ENCODE results near the gene PTN.

DNA sequence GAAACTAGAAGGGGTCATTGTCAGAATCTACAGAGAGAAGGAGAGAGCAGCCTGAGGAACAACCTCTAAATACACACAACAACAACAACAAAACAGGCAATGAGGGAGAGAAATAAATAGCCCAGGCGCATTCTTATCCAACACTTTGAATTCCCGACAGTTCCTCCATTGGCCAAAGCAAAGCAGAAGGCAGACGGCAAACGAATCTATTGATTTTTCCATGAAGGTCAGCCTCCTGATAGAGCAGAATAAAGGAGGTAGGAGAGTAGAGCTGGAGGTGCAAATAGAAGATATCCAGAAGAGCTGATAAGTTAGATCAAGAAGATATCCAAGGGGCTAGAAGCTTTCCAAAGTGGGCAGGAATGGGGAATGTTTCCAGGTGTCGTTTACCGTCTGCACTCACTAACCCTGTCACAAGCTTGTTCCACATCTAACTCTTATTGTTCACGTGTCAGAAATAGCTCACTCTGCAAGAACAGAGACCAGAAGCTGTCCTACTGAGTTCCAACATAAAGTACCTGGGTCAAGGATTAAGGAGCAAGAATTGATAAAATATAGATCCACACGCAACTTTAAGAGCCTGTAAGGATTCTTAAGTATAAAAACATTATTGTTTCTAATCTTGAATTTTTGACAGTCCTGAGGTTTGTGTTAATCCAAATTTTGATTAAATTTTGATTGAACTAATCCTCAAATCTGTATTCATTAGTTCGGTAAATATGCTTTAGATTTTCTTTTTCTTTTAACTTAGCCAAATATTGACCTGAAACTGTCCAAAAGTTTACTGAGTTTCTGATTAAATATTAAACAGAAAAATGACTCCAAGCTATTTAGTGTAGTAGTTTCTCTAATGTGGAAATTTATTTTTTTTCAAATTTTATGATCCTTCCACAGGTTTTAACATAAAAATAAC lies 45.7 kb downstream of the PTN start:
- TF ChIP-seq, protein P1, sequence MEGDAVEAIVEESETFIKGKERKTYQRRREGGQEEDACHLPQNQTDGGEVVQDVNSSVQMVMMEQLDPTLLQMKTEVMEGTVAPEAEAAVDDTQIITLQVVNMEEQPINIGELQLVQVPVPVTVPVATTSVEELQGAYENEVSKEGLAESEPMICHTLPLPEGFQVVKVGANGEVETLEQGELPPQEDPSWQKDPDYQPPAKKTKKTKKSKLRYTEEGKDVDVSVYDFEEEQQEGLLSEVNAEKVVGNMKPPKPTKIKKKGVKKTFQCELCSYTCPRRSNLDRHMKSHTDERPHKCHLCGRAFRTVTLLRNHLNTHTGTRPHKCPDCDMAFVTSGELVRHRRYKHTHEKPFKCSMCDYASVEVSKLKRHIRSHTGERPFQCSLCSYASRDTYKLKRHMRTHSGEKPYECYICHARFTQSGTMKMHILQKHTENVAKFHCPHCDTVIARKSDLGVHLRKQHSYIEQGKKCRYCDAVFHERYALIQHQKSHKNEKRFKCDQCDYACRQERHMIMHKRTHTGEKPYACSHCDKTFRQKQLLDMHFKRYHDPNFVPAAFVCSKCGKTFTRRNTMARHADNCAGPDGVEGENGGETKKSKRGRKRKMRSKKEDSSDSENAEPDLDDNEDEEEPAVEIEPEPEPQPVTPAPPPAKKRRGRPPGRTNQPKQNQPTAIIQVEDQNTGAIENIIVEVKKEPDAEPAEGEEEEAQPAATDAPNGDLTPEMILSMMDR (IDR thresholded peaks at IDR 0.05) = no peak
- TF ChIP-seq ZFX (IDR thresholded peaks at IDR 0.05; ENCODE audit: borderline replicate concordance) = no peak
